Stimulated activated CD8-positive, alpha-beta memory T cell treated with anti-CD3 and anti-CD28 coated beads, Interleukin-15, amount 100 ng/mL, for 24 hours (primary cell): ENCODE measurements around the gene ABCF3.
"Not testable (repeated sequence)": the region's sequence is repeated elsewhere in the genome, so short reads cannot be mapped to it uniquely, and the experiment has no call there.

Experiments
- DNase-seq: peaks from one replicate; pipeline ENCODE4 v3.0.0-alpha.2; 2020; ENCODE audit warnings: low read depth

The ABCF3 gene, protein sequence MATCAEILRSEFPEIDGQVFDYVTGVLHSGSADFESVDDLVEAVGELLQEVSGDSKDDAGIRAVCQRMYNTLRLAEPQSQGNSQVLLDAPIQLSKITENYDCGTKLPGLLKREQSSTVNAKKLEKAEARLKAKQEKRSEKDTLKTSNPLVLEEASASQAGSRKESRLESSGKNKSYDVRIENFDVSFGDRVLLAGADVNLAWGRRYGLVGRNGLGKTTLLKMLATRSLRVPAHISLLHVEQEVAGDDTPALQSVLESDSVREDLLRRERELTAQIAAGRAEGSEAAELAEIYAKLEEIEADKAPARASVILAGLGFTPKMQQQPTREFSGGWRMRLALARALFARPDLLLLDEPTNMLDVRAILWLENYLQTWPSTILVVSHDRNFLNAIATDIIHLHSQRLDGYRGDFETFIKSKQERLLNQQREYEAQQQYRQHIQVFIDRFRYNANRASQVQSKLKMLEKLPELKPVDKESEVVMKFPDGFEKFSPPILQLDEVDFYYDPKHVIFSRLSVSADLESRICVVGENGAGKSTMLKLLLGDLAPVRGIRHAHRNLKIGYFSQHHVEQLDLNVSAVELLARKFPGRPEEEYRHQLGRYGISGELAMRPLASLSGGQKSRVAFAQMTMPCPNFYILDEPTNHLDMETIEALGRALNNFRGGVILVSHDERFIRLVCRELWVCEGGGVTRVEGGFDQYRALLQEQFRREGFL

DNA sequence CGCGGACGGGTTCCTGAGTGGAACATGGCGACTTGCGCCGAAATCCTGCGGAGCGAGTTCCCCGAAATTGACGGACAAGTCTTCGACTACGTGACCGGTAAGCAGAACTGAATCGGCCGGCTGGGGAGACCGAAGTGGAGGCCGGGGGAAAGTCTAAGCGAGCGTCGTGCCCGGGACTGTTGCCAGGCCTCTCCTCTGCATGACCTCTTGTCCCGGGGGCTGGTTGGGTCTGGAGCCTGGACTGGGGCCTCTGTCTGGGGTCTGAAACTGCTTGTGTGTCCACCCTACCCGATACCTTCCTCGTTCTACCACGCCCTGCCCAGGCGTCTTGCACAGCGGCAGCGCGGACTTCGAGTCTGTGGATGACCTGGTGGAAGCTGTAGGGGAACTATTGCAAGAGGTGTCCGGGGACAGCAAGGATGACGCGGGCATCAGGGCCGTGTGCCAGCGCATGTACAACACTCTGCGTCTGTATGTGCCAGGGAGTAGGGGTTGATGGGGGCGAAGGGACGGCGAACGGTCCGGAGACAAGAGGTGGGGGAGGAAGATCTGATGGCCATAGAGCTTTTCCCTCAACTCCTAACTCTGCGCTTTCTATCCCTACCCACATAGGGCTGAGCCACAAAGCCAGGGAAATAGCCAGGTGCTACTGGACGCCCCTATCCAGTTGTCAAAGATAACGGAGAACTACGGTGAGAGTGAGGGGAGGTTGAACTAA, at the start of gene ABCF3:
Gene ABCF3, plus strand, starts transcription at position 16 of the 718 bp plus-strand sequence. Its CDS starts 9 bp downstream, at position 25.
- DNase-seq, result no peak

DNA sequence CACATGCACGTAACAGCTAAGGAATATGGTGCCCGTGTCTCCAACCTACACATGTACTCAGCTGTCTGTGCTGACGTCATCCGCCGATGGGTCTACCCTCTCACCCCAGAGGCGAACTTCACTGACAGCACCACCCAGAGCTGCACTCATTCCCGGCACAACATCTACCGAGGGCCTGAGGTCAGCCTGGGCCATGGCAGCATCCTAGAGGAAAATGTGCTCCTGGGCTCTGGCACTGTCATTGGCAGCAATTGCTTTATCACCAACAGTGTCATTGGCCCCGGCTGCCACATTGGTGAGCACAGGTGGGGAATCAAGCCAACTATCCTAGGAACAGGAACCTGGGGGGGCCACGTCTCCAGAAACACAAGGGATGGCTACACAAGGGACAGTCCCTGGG, 45.6 kb upstream of the ABCF3 start:
- no peak for DNase-seq

DNA sequence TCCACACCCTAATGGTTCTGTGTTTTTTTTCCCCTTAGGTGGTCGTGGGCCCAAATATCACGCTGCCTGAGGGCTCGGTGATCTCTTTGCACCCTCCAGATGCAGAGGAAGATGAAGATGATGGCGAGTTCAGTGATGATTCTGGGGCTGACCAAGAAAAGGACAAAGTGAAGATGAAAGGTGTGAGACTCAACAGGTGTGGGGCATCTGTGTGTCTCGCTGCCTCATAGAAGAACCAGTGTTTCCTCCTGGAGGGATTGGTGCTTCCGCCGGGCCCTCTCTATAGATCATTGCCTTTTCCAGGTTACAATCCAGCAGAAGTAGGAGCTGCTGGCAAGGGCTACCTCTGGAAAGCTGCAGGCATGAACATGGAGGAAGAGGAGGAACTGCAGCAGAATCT, 43.8 kb upstream of the ABCF3 start:
- DNase-seq, result no peak

DNA sequence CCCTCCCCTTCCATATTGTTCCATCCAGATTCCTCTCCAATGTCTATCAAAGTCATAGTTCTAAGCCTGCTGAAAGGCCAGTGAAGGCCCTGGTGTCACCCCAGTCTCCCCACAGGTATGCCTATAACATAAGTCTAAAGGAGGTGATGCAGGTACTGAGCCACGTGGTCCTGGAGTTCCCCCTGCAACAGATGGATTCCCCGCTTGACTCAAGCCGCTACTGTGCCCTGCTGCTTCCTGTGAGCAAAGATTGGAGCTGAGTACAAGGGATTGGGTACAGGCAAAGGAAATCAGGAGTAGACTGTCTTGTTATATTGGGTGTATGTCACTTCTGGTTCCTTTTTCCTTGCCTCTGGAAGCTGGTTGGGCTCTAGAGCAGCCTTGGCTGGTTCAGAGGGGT, 42.7 kb upstream of the ABCF3 start:
- DNase-seq, result no peak

DNA sequence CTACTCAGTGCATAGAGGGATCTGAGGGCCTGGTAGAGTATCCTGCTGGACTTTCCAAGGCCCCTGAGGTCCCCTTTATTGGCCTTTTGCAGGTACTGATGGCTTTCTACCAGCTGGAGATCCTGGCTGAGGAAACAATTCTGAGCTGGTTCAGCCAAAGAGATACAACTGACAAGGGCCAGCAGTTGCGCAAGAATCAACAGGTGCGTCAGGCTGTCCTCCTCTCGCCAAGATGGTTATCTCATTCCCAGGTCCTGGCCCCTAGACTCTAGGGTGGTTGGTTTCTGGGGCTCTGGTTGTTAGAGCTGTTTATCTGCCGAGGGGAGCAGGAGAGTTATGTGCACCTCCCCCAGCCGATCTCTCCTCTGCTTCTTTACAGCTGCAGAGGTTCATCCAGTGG, 41.5 kb upstream of the ABCF3 start:
- DNase-seq, result no peak

DNA sequence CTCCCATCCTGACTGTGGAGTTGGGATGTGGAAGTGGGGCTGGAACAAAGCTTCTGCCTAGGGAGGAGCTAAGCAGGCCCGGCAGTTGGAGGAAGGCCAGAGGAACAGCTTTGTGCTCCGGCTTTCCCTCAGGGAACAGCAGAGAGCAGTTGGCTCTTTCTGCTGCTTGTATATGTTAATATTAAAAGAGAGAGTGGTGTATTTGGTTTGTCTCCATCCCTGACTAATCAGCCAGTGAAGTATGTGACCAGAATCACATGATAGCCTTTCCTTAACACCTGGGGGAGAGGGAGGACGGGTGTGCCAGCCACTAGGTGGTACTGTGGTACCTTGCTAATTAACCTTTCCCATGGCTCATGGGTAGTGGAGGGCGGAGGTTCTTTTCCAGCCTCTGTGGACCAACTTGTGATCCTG, 40.9 kb upstream of the ABCF3 start:
- no peak for DNase-seq

DNA sequence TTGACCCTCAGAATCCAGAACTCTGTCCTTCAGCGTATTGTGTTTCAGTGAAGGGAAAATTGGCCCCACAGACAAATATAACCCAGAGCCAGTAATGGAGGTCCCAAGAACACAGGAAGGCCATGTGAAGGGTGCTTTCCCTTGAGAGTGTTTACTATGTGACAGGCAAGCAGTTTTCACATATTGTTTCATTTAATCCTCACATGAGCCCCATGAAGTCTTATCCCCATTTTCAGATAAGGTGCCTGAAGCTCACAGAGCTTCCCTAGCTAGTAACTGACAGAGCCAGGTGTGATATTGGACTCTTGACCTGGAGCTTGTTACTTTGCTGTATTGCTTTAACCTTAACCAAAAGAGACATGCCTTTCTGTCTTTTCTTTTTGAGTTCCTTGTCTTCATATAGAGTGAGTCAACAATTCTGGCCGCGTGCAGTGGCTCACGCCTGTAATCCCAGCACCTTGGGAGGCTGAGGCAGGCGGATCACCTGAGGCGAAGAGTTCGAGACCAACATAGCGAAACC, 40.2 kb upstream of the ABCF3 start:
- no peak for DNase-seq

DNA sequence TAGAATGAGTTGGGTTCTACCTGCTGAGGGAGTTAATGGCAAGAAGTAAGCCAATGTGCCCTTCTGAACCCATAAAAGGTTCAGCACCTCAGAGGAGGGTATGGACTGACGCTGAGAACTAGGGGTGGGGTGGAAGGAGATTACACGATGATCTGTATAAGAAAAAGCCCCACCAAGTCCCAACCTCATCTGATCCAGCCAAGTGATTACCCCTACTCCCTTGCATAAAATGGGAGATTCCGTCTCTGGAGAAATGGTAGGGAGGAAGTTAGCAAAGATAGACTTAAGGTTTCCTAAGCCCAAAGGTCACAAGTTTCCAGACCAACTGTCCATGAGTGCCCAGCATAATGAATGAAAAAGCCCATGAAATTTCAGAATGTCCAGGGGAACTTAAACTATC, 37.9 kb upstream of the ABCF3 start:
- DNase-seq, result no peak

DNA sequence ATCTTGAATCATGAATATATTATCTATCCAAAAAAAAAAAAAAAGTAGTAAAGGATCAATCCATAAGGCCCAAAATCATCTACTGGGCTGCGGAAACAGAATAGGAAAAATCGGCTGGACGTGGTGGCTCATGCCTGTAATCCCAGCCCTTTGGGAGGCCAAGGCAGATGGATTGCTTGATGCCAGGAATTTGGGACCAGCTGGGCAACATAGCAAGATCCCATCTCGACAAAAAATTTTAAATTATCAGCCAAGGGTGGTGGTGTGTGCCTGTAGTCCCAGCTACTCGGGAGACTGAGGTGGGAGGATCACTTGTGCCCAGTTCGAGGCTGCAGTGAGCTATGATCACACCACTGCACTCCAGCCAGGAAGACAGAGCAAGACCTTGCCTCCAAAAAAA, 36.9 kb upstream of the ABCF3 start:
- no peak for DNase-seq

DNA sequence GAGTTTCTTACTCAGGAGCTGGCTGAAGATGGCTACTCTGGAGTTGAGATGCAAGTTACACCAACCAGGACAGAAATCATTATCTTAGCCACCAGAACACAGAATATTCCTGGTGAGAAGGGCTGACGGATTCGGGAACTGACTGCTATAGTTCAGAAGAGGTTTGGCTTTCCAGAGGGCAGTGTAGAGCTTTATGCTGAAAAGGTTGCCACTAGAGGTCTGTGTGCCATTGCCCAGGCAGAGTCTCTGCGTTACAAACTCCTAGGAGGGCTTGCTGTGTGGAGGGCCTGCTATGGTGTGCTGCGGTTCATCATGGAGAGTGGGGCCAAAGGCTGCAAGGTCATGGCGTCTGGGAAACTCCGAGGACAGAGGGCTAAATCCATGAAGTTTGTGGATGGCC, 36.2 kb upstream of the ABCF3 start:
- DNase-seq, result not testable (repeated sequence)

DNA sequence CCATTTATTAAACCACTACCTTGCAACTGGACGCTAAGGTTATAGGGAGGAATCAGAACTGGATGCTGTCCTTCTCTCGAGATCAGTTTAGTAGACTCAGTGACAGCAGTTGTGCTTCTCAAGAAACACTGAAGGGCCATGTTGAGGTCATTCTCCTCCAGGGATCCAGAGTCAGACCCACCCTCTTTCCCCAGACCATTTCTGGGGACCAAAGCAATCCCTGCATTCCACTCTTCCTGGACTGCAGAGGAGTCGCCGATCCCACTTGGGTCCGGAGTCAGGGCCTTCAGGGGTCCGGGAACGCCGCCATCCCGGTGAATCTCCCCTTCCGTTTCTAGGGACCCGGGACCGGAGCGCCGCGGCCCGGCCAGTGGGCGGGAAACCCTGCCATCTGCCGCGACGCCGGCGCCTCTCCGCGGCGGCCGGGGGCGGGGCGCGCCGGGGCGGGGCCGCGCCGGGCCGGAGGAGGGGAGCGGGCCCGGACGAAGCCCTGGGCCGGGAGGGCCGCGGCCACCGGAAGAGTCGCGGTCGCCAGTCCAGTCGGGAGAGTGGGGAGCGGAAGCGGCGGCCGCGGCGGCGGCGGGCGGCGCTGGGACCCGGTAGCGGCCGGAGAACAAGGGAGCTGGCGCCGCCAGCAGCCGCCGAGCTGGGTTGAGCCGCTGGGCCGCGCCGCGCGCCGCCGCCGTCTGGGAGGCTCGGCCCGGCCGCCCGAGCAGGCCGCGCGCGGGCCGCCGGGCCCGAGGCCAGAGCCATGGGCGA, 30.9 kb upstream of the ABCF3 start, which contains the start of gene DVL3:
Gene DVL3, plus strand, starts transcription at position 493 of the 759 bp plus-strand sequence. Its CDS starts 259 bp downstream, at position 752.
- DNase-seq, result peak; percentile 15

DNA sequence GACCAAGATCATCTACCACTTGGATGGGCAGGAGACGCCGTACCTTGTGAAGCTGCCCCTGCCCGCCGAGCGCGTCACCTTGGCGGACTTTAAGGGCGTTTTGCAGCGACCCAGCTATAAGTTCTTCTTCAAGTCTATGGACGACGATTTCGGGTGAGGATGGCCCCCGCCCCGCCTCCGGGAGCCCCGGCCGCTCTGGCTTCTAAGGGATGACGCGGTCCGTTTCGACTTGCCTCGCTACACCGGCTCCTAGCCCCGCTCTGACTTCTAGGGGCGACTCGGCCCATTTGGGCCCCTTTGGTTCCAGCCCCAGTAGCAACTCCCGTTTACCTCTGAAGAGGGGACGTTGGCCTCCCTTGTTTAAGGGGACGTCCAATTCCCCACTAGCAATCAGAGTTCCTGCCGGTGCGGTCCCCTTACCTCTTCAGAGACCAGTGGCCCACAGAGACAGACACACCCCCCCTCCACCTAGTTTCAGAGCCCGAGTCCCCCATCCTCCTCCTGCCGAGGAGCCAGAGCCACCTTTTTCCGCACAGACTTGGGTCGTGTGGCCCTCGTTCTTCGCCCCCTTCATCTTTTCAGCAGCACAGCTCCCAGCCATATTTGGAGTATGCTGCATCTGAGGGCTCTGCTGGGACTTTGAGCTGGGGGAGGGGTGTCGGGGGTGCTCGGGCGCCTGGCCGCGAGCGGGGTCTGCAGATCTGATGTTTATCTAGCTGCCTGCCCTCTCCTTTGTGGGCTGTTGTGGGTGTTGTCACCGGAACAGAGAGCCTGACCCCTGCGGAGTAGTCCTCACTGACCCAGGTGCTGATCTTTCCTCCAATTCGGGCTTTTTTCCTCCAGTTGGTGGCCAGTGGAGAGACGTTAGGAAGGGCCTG, 30.1 kb upstream of the ABCF3 start:
- peak; percentile 16 for DNase-seq

DNA sequence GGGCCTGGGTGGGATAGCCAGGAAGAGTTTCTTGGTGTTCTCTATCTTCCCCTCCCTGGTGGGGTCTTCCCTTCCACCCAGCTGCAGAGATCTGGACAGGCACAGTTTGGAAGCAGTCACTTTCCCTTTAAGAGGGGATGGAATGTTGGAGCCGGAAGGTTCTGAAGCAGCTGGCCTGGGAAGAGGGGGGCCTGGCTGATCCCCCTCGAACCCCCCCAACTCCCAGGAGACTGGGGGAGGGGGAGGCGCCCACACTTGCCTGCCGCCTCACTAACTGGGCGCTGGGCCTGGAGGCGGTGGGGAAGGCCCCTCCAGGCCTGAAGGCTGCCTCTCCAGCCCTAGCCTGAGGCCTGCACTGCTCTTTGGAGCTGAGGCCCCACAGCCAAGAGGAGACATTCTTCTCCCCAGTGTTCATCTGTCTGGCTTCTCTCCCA, 29.5 kb upstream of the ABCF3 start:
- no peak for DNase-seq

DNA sequence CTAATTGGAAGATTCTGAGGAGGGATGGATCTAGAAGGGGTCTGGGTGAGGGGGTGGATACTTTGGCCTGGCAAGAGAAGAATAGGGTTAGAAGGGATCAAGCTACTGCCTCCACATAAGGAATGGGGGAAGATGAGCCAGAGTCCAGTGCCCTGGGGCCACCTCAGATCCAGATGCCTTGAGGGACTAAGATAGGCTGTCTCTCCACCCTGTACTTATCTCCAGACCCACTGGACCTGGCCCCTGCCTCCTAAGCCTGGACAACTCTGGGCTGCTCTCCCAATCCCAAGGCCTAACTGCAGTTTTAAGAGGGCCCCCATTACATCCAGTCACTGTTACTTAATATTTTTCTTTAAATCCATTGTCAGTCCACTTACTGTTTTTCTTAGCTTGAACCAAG, 28.8 kb upstream of the ABCF3 start:
- DNase-seq, result no peak

DNA sequence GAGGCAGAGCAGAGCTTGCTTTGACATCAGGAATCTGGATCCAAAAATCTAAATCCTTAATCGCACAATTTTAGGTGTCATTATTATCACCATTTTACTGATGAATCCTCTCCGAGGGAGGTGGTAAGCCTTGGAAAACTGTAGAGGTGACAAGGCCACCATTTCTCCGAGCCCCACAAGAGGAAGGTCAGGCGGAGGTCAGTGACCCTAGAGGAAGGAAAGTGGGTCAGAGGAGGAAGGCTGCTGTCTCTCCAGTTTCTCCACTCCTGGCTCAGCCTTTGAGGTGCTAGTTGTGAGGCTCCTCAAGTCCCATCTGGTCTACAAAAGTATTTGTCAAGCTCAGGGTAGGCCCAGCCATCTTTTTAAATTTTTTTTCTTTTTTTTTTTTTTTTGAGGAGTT, 27.6 kb upstream of the ABCF3 start:
- DNase-seq, result no peak

DNA sequence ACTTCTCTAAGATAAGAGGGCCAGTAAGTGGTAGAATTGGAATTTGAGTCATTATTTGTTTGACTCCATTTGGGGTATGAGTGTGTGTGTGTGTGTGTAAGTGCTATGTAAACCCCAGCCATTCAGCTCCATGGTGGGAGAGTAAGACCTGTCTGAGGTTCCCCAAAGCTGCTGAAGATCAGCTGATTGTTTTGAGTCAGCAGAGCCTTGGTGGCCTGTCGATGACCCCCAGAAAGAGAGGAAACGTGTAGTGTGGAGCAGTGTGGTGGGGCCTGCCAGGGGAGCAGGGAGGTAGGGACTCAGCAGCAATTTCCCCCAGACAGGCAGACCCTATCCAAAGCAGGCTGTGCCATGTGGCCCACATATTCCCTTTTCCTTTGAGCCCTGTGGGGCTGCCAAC, 25.5 kb upstream of the ABCF3 start:
- no peak for DNase-seq

DNA sequence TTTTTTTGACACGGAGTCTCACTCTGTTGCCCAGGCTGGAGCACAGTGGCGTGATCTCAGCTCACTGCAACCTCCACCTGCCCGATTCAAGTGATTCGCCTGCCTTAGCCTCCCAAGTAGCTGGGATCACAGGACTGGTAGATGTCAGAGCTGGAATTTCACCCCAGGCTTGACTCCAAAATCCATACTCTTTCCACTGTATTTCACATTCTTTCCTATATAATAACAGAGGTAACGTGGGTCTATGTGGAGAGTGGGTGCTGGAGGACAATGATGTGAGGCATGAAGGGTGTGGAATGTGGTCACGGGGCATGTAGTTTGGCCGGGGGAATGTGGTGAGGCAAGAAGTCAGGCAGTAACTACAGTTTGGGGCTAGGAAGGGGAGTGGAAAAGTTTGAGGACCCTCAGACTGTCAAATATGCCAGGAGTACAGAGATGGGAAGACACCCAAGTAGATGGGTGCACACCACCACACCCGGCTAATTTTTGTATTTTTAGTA, 23.4 kb upstream of the ABCF3 start:
- not testable (repeated sequence) for DNase-seq

DNA sequence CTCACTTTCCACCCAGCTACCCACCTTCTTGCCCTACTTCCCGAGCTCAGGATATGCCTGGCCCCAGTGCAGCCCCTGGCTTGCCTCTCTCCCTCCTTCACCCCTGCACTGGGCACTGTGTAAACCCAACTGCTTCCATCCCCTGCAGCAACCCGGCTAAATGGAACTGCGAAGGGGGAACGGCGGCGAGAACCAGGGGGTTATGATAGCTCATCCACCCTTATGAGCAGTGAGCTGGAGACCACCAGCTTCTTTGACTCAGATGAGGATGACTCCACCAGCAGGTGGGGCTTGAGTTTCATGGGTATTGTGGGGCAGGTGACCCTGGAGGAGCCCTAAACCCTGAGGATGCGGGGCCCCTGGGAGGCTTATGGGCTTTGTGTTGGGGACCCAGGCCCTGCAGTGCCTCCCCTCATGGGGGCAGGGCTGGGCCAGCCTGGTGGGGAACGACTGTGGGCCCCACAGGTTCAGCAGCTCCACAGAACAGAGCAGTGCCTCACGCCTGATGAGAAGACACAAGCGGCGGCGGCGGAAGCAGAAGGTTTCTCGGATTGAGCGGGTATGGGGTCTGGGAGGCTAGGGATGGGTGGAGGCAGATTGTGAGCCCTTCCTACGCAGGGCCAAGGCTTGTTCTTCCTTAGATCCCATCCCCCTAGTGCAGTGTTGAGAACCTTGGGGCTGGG, 21.2 kb upstream of the ABCF3 start:
- no peak for DNase-seq

DNA sequence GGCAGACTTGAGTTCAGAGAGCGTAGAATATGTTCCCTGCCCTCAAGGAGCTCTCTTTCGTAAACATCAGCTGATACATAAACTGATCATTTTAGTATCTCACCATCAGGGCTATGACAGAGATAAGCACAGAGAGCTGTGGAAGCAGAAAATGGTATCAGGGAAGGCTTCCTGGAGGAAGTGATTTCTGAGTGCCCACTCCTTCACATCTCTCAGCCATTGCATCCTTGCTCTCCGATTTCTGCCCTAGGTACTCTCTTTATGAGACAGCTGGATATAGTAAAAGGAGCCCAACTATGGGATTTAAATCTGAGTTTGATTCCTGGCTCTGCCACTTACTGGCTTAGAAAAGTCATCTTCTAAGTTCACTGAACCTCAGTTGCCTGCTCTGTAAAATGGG, 20.5 kb upstream of the ABCF3 start:
- no peak for DNase-seq

DNA sequence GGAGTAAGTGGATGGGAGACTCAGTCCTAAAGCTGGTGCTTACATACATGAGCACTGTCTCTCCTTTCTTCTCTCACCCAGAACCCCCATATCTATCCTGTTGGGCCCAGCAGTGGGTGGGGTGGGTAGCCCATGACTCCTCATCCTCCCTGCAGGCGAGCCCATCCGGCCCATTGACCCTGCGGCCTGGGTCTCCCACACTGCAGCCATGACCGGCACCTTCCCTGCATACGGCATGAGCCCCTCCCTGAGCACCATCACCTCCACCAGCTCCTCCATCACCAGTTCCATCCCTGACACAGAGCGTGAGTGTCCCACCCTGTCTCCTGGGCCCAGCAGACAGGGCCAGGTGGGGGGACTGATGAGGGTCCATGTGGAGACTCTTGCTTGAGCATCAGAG, 19.3 kb upstream of the ABCF3 start:
- DNase-seq, result no peak
